ENCODE measurements around the gene NNT. TPM values are rescaled to one million over a fixed set of nuclear protein-coding genes. Genes with fewer than 3 reads are reported as not detected.

NNT gene
- total and polyA plus RNA-seq, 2 donors from 2014 or later: 56.4 to 101 TPM

DNA sequence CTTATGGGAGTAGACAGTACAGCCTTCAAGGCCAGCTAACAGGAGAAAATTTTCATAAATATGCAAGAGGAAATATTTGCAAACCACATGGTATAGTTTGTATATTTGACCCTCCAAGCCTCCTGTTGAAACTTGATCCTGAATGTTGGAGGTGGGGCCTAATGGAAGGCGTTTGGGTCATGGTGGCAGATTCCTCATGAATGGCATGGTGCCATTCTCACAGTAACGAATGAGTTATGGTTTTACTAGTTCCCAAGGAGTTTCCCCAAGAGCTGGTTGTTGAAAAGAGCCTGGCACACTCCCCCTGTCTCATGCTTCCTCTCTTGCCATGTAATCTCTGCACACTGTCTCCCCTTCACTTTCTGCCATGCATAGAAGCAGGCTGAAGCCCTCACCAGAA is 42.9 kb upstream of the NNT start:
- FAIRE-seq (no peak), DNase-seq (peak in 1 of 5 donors; percentile 16)
- peaks cover 0 to 10% (median 0%) of the 10 kb centered on the region in 3 donors for H3K4me1 ChIP-seq (ENCODE audit: control insufficient read depth in 2 of 3, insufficient read depth in 2 of 3, low read depth in 1 of 3, low read length in 3 of 3)
- H3K27ac ChIP-seq (ENCODE audit: low read depth in 2 of 2, low read length in 2 of 2): no peak overlapping the region
- no peaks in the 10 kb centered on the region for H3K27me3 ChIP-seq (ENCODE audit: control insufficient read depth, insufficient read depth, low read length)
- intact Hi-C loops (cut with DNase I): no loop called here
- no peak overlapping the region for H3K4me3 ChIP-seq (ENCODE audit: low read length in 3 of 3)
- no peaks in the 10 kb centered on the region for H3K9me3 ChIP-seq (ENCODE audit: control insufficient read depth in 2 of 3, insufficient read depth in 1 of 3, low read length in 3 of 3)
- TF ChIP-seq, protein P1, sequence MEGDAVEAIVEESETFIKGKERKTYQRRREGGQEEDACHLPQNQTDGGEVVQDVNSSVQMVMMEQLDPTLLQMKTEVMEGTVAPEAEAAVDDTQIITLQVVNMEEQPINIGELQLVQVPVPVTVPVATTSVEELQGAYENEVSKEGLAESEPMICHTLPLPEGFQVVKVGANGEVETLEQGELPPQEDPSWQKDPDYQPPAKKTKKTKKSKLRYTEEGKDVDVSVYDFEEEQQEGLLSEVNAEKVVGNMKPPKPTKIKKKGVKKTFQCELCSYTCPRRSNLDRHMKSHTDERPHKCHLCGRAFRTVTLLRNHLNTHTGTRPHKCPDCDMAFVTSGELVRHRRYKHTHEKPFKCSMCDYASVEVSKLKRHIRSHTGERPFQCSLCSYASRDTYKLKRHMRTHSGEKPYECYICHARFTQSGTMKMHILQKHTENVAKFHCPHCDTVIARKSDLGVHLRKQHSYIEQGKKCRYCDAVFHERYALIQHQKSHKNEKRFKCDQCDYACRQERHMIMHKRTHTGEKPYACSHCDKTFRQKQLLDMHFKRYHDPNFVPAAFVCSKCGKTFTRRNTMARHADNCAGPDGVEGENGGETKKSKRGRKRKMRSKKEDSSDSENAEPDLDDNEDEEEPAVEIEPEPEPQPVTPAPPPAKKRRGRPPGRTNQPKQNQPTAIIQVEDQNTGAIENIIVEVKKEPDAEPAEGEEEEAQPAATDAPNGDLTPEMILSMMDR (IDR thresholded peaks at IDR 0.05; ENCODE audit: borderline replicate concordance, extremely low read depth, insufficient read depth): no peak
- H3K36me3 ChIP-seq (ENCODE audit: control insufficient read depth in 2 of 3, insufficient read depth in 3 of 3, low read length in 3 of 3): no peaks in the 10 kb centered on the region
- H3K9ac ChIP-seq (ENCODE audit: low read length in 3 of 3): no peak overlapping the region

DNA sequence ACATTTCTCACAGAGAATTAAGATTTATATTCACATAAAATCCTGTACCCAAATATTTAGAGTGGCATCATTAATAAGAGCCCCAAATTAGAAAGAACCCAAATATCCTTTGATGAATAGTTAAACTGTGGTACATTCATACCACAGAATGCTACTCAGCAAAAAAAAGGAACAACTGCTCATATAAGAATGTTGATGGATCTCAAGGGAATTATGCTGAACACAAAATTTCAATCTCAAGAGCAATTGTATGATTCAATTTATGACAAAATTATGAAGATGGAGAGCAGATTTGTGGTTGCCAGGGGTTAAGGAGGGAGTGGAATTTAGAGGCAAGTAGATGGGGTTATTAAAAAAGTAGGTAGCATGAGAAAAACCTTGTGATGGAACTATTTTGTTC is 41.6 kb upstream of the NNT start:
- H3K27me3 ChIP-seq (ENCODE audit: control insufficient read depth, insufficient read depth, low read length): no peaks in the 10 kb centered on the region
- H3K4me1 ChIP-seq (ENCODE audit: control insufficient read depth in 2 of 3, insufficient read depth in 2 of 3, low read depth in 1 of 3, low read length in 3 of 3): peaks cover 0 to 3% (median 0%) of the 10 kb centered on the region in 3 donors
- no peak overlapping the region for H3K27ac ChIP-seq (ENCODE audit: low read depth in 2 of 2, low read length in 2 of 2)
- no peaks in the 10 kb centered on the region for H3K9me3 ChIP-seq (ENCODE audit: control insufficient read depth in 2 of 3, insufficient read depth in 1 of 3, low read length in 3 of 3)
- no peak overlapping the region for H3K4me3 ChIP-seq (ENCODE audit: low read length in 3 of 3)
- FAIRE-seq (no peak), DNase-seq (no peak)
- H3K9ac ChIP-seq (ENCODE audit: low read length in 3 of 3): no peak overlapping the region
- intact Hi-C loops (cut with DNase I): no loop called here
- TF ChIP-seq, protein P1 (IDR thresholded peaks at IDR 0.05; ENCODE audit: borderline replicate concordance, extremely low read depth, insufficient read depth): no peak
- H3K36me3 ChIP-seq (ENCODE audit: control insufficient read depth in 2 of 3, insufficient read depth in 3 of 3, low read length in 3 of 3): no peaks in the 10 kb centered on the region

DNA sequence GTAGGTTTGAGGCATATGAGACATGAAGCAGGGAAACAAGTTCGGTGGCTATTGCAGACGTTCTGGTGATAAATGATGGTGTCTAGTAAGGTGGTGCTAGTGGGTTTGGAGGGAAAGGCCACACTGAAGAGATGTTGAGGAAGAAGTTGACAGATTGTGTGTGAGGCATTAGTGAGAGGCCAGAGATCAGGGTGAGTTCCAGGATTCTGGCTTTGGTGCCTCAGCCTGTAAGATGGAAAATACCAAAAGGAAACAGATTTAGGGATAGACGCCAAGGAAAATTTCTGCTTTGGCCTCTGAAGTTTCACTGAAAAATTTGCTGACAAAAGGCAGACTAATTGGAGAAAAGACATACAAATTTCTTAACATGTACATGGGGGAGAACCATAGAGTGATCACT is 39.7 kb upstream of the NNT start:
- Histone ChIP-seq H3K9ac (ENCODE audit: low read length in 3 of 3) (no peak overlapping the region), H3K27me3 (ENCODE audit: control insufficient read depth, insufficient read depth, low read length) (no peaks in the 10 kb centered on the region), H3K4me3 (ENCODE audit: low read length in 3 of 3) (no peak overlapping the region), H3K9me3 (ENCODE audit: control insufficient read depth in 2 of 3, insufficient read depth in 1 of 3, low read length in 3 of 3) (no peaks in the 10 kb centered on the region), H3K4me1 (ENCODE audit: control insufficient read depth in 2 of 3, insufficient read depth in 2 of 3, low read depth in 1 of 3, low read length in 3 of 3) (no peaks in the 10 kb centered on the region), H3K27ac (ENCODE audit: low read depth in 2 of 2, low read length in 2 of 2) (no peak overlapping the region), H3K36me3 (ENCODE audit: control insufficient read depth in 2 of 3, insufficient read depth in 3 of 3, low read length in 3 of 3) (no peaks in the 10 kb centered on the region)
- FAIRE-seq: no peak
- TF ChIP-seq, protein P1 (IDR thresholded peaks at IDR 0.05; ENCODE audit: borderline replicate concordance, extremely low read depth, insufficient read depth): no peak
- peak in 2 of 5 donors; percentile 17 to 58 for DNase-seq
- intact Hi-C loops (cut with DNase I): no loop called here

DNA sequence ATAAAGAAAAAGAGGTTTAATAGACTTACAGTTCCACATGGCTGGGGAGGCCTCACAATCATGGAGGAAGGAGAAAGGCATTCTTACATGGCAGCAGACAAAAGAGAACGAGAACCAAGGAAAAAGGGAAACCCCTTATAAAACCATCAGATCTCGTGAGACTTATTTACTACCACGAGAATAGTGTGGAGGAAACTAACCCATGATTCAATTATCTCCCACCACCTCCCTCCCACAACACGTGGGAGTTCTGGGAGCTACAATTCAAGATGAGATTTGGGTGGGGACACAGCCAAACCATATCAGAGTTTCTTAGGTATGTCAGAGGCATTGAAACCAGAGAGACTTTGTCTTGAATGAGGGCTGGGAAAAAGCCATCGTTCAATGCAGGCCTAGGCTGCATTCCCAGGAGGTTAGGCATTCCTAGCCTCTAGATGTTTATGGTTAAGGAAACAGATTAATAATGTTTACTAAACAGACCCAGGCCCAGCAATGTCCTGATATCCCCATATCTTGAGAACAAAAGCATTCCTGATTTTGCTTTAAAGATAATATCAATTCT is 38.6 kb upstream of the NNT start:
- intact Hi-C loops (cut with DNase I): no loop called here

More for the DNA sequence above, 38.6 kb upstream of the NNT start:
- no peaks in the 10 kb centered on the region for H3K36me3 ChIP-seq (ENCODE audit: control insufficient read depth in 2 of 3, insufficient read depth in 3 of 3, low read length in 3 of 3)
- no peaks in the 10 kb centered on the region for H3K27me3 ChIP-seq (ENCODE audit: control insufficient read depth, insufficient read depth, low read length)
- H3K4me1 ChIP-seq (ENCODE audit: control insufficient read depth in 2 of 3, insufficient read depth in 2 of 3, low read depth in 1 of 3, low read length in 3 of 3): no peaks in the 10 kb centered on the region
- H3K27ac ChIP-seq (ENCODE audit: low read depth in 2 of 2, low read length in 2 of 2): no peak overlapping the region
- TF ChIP-seq, protein P1 (IDR thresholded peaks at IDR 0.05; ENCODE audit: borderline replicate concordance, extremely low read depth, insufficient read depth): no peak
- no peak overlapping the region for H3K9ac ChIP-seq (ENCODE audit: low read length in 3 of 3)
- peak in 1 of 5 donors; percentile 14 for DNase-seq
- H3K9me3 ChIP-seq (ENCODE audit: control insufficient read depth in 2 of 3, insufficient read depth in 1 of 3, low read length in 3 of 3): no peaks in the 10 kb centered on the region
- no peak for FAIRE-seq
- no peak overlapping the region for H3K4me3 ChIP-seq (ENCODE audit: low read length in 3 of 3)

Data from kidney (tissue), 14 donors.